SH-SY5Y (cell line): ENCODE data around the gene COL11A1.

Experiments used
- GATA2 ChIP-seq: IDR thresholded peaks from 2 replicates; pipeline ENCODE4 v1.6.1; 2011; ENCODE audit warnings: mild to moderate bottlenecking, low read depth, low read length
- GATA3 ChIP-seq: IDR thresholded peaks from 2 replicates; pipeline ENCODE4 v1.6.1; 2011; ENCODE audit warnings: low read depth, mild to moderate bottlenecking, low read length, moderate library complexity

DNA sequence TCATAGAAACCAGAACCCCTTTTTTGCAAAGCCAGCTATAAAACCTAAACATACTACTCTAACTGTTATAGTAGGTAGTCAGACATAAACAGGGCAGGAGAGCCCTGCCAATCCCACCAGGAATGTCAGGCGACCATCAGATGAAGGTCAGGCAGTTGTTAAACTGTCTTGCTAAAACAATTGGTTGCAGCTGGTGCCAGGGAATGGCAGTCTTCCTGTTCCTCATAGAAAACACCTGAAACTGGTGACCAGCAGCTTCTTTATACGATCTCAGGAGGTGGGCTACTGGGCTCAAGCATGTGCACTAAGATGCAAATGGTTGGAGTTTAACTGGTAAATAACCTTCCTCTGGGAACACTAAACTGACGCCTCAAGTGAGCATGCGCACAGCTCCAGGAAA, 224.1 kb downstream of the COL11A1 start:
- TF ChIP-seq GATA3 = no peak
- TF ChIP-seq GATA2 = no peak
